C4-2B (cell line): ENCODE results near the gene ATP8B4.

ENCODE experiments used
- CTCF ChIP-seq: fragments of 450-650 bp; conservative IDR thresholded peaks from 2 replicates; pipeline ENCODE4 v1.5.1; 2017; ENCODE audit warnings: mild to moderate bottlenecking
- ZFX ChIP-seq: fragments of 450-650 bp; IDR thresholded peaks from 2 replicates; pipeline ENCODE4 v1.6.1; 2017

- TF ChIP-seq CTCF (no peak), ZFX (no peak)
These were observed 275.3 kb downstream of the ATP8B4 start for GRCh38 chr15:49843725-49844124.
